T-helper 2 cell treated with Interferon-gamma antibody and Interleukin-4, amounts not matched to agents 100 ng/mL and 5 ng/mL, for 36 hours (primary cell): ENCODE data around the gene SP9. TPM values are rescaled to one million over a fixed set of nuclear protein-coding genes. Genes with fewer than 3 reads are reported as not detected.

Experiments
- intact Hi-C: fragments of 100-400 bp; cut with micrococcal nuclease; formaldehyde crosslinking; loops from one replicate; pipeline ENCODE4 v1.15.1; 2023
- total RNA-seq: library from RNA; stranded (reverse); gene quantifications from 2 replicates; pipeline ENCODE4 v1.2.3, GENCODE V29; 2022

The SP9 gene
- not detected in 2 replicates for total RNA-seq

GRCh38 chr2:174334781-174335251 lies at the start of gene SP9:
TSS of gene SP9 (plus strand) at chr2:174334954. CDS start at chr2:174335093, 139 bp downstream.
- intact Hi-C loops = loop anchor here (5.0 kb wide), 1 partner anchor 1747 kb away; the partner anchor contains the start of gene EVX2

- intact Hi-C loops = no loop called here
These were observed 48.6 kb upstream of the SP9 start for GRCh38 chr2:174286172-174286571.

- intact Hi-C loops = no loop called here
These were observed 41.8 kb upstream of the SP9 start for GRCh38 chr2:174292908-174293307.

- intact Hi-C loops = no loop called here
These were observed 34.6 kb upstream of the SP9 start for GRCh38 chr2:174300114-174300513.

- intact Hi-C loops = no loop called here
These were observed 22.0 kb upstream of the SP9 start for GRCh38 chr2:174312581-174313234.

GRCh38 chr2:174322149-174322548 lies 12.6 kb upstream of the SP9 start:
- intact Hi-C loops = no loop called here

GRCh38 chr2:174322746-174323145 lies 12.0 kb upstream of the SP9 start:
- intact Hi-C loops = no loop called here

GRCh38 chr2:174324530-174324929 lies 10.2 kb upstream of the SP9 start:
- intact Hi-C loops = no loop called here

GRCh38 chr2:174325373-174326160 lies 9.2 kb upstream of the SP9 start:
- intact Hi-C loops = loop anchor here (2.0 kb wide), 1 partner anchor 15 kb away; no protein-coding TSS in a partner anchor

GRCh38 chr2:174326161-174327020 lies 8.4 kb upstream of the SP9 start:
- intact Hi-C loops = loop anchor here (2.0 kb wide), 1 partner anchor 14 kb away; no protein-coding TSS in a partner anchor

GRCh38 chr2:174327021-174327840 lies 7.5 kb upstream of the SP9 start:
- intact Hi-C loops = loop anchor here (2.0 kb wide), 1 partner anchor 14 kb away; no protein-coding TSS in a partner anchor

- intact Hi-C loops = loop anchor here (2.0 kb wide), 1 partner anchor 13 kb away; no protein-coding TSS in a partner anchor
These were observed 7.0 kb upstream of the SP9 start for GRCh38 chr2:174327841-174328113.

GRCh38 chr2:174328114-174328960 lies 6.4 kb upstream of the SP9 start:
- intact Hi-C loops = no loop called here

GRCh38 chr2:174328961-174329715 lies 5.6 kb upstream of the SP9 start:
- intact Hi-C loops = no loop called here

GRCh38 chr2:174330945-174331594 lies 3.7 kb upstream of the SP9 start:
- intact Hi-C loops = loop anchor here (5.0 kb wide), 1 partner anchor 1751 kb away; the partner anchor contains the start of gene EVX2

- intact Hi-C loops = loop anchor here (5.0 kb wide), 1 partner anchor 1751 kb away; the partner anchor contains the start of gene EVX2
These were observed 3.0 kb upstream of the SP9 start for GRCh38 chr2:174331595-174332216.

GRCh38 chr2:174332217-174332963 lies 2.4 kb upstream of the SP9 start:
- intact Hi-C loops = loop anchor here (5.0 kb wide), 1 partner anchor 1750 kb away; the partner anchor contains the start of gene EVX2
